Activated CD8-positive, alpha-beta memory T cell treated with anti-CD3 and anti-CD28 coated beads, Interleukin-2, amount 50 U/mL, for 1 hour (primary cell): ENCODE results near the gene MLPH.

Source experiments
- DNase-seq: peaks from one replicate; pipeline ENCODE4 v3.0.0-alpha.2; 2020; ENCODE audit errors: extremely low read depth

MLPH gene

DNA sequence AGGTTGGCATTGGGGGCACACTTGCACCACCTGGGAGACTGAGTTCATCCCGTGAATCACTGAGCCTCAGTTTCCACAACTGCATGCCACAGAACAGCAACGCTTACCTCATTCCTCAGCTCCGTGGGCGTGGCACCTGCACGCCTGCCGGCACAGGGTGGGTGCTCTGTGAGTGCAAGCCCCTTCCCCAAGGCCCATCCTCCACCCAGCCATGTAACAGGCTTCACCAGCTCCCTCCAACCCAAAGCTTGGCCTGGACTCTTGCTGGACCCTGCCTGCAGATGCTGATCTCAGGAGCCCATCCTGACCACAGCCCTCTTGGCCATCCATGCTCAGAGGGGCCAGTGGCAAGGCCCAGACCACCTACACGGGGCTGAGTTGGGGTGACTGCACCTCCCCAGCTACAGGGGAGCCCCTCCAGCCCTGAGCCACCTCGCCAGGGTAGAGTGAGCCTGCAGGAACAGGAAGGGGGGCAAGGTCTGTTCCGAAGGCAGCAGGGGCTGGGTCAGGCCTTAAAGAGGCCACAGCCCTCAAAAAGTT is 81.1 kb downstream of the MLPH start:
- no peak for DNase-seq

- DNase-seq: no peak
Observed at GRCh38 chr2:237569041-237569440, 82.0 kb downstream of the MLPH start.

DNA sequence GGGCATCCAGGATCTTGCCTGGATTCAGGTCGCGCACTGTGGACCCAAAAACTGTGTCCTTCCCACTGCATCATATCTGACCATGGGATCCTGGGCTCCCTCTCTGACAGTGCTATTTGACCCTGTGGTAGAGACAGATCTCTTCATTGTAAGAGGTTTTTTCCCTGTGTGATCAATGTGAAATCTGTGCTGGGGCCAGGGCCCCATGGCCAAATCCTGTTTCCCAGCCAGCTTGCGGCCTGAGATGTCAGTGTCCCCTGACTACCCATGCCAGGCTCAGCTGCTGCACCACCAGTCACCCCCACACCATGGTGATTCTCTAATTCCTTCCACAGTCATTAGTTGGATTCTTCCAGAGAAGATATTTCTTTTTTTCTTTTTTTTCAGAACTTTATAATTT is 82.8 kb downstream of the MLPH start:
- DNase-seq: no peak

DNA sequence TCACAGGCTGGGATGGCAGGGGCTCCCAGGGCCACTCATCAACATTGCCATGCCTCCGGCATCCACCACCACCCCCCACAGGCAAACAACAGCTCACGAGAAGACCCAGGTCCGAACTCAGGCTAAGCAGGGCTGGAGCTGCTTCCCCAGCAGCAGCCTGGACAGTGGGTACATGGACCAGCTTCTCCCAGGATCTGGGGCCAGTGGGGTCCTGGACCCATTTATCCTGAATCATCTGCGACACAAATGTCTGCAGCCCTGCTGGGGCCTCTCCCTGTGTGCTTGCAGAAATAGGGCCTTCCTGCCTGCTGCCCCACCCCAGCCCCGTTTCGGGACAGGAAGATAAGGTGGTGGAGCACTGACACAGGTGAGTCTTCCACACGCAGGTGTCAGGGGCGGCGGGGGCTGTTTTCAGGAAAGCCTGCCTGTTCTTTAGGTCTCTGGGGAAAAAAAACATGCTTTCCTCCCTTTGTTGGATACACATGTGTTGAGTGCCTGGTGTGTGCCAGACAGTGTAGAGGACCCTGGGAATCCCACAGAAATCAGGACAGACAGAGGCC is 83.8 kb downstream of the MLPH start:
- DNase-seq: no peak

- no peak for DNase-seq
Observed at GRCh38 chr2:237571551-237571950, 84.5 kb downstream of the MLPH start.

- peak; percentile 68 for DNase-seq
Observed at GRCh38 chr2:237572021-237572741, 85.1 kb downstream of the MLPH start.

- DNase-seq: no peak
Observed at GRCh38 chr2:237572742-237573101, 85.7 kb downstream of the MLPH start.

DNA sequence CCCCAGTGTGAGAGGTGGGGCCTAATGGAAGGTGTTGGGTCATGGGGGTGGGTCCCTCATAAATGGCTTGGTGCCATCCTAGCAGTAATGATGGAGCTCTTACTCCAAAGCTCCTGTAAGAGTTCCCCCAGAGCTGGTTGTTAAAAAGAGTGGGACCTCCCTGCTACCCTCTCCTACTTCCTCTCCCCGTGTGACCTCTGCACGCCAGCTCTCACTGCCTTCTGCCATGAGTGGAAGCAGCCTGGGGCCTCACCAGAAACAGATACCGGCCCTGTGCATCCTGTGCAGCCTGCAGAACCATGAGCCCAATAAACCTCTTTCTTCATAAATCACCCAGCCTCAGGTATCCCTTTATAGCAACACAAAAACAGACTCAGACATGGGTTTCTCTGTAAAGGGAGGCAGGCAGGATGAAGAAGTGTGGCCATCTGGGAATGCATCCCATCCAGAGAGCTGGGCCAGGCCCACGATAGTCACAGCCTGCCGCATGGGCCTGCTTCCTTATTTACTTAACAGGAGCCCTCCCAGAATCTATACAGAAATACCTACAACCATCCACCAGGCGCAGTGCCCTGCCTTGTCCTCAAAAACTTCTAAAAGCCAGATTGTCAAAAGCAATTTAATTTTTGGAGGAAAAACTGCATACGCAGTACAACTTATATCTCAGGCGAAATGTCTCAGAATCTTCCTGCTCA is 86.8 kb downstream of the MLPH start:
- no peak for DNase-seq

DNA sequence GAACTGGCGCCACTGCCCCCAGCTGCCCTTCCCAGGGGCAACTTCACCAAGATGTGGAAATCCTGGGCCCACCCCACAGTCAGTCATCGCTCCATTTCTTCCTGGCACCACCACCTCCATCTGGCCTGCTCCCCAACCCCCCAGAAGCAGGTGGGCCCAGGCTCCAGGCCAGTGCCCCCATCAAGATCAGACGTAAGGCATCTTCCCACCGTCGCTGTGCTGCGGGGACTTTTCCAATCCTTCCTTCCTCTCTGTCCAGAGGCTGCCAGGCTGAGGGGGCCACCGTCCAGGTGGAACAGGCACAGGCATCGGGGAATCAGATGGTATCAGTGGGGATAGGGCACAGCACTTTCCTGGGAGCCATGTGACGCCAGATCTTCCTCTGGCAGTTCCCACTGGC is 87.4 kb downstream of the MLPH start:
- DNase-seq: no peak

DNA sequence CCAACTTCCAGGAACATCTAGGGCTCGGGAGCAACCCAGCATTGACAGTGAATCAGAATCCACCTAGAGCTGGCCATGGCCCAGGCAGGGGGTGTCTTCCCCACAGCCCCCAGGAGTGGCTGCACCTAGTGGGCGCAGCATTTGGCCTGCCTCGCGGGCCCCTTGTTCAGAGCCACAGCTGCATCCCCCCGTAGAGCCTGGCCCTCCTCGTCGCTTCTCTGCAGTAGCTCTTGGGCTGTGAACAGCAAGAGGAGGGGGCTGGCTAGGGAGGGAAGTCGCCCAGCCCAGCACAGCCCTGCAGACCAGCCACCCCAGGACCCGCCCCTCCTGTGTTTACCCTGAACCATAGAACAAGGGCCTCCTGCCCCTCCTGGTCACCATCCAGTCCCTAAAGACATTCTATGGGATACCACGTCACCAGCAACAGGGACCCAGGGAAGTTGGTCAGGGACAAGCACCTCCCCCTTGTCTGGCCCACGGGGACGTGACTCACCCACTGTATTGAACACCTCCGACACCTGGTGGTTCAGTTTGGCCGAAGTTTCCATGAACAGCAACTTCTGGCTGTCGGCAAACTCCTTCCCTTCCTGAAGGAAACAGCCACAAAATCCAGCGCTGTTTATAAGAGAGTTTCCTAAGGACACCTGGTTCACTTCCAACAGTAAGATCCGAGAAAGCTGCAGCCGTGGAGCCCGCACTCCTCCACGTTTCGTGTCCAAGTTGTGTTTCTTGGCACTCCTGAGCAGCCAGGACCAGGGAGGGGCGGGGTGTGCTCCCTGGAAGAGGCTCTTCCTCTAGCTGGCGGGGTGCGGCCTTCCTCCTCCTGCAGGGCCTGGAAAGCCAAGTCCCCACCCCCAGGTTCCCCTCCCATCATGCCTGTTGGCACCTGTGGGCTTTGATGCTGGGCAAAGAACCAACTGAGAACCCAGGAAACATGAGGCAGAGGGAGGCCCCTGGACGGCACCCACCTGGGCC is 88.1 kb downstream of the MLPH start:
- DNase-seq: no peak

DNA sequence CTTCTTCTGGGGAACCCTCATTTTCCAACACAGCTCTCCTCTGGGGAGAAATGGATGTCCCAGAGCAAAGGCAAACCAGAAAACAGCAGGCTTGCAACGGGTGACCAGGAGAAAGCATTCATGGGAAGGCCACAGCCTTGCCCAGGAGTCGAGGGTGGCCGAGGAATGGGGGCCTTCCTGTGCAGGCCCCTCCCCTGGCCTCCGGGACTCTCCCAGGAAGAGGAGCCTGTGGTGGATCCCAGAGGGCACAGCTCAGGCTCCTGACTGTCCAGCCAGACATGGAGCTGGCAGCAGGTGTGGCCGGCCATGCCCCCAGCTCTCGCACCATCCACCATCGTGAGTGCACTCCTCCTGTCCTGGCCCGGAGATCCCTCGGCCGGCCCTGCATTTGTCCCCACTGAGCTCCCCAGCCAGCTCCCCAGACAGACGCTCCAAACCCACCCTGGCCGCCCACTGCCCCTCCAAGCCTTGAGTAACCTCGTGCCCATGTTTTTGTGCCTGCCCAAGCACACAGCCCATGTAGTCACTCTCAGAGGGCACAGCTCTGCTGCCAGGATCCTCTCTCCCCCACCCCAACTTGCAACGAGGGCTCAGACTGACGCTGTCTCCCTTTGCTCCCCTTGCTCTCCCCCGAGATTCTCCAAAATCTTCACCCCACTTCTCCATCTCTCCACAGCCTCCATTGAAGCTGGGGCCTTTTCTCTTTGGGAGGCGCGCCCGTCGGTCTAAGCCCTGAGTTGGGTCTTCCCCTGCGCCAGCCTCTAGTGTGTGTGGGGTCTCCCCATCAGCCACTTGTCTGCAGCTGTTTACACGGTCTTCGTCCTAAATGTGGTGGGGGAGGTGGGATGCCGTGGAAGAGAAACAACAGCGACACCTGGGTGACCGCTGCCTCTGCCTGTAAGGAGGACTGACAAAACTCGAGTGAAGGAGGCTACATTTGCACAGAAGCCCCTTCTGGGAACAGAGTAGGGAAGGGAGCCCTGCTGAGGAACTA is 89.1 kb downstream of the MLPH start:
- no peak for DNase-seq

DNA sequence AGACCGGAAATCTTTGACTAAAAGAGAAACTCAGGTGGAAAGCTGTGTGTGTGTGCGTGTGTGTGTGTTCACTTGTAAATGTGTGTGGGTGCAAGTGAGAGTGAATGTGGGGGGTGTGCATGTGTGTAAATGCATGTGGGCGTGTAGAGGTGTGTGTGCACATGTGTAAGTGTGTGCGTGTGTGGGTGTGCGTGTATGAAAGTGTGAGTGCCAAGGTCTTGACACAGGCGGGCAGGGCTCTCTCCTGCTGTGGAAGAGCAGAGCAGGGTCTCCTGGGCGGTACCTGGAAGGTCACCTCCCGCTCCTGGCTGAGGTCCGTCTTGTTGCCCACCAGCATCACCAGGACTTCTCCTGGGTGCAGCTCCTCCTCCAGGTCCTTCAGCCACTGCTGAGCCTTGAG is 89.9 kb downstream of the MLPH start:
- DNase-seq: no peak

DNA sequence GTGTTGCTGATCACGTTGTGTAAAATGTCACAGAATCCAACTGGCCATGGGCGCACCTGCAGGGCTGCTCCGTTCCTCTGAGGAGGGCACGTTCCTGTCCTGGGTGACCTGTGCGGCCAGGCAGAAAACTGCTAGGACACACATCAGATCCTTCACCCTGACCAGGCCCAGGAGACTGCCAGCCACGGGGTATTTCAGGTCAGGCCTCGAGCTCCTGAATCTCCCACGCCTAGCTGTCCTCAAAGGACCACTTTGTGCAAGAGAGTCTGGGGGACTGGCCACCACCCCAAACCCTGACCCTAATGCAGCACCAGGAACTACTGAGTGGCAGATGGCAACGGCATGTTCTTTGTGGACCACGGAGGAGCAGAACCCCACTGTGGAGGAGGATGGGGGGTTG is 90.4 kb downstream of the MLPH start:
- DNase-seq: no peak

GRCh38 chr2:237577956-237578870 is 91.2 kb downstream of the MLPH start:
- DNase-seq: no peak

- no peak for DNase-seq
Observed at GRCh38 chr2:237581326-237581725, 94.3 kb downstream of the MLPH start.

DNA sequence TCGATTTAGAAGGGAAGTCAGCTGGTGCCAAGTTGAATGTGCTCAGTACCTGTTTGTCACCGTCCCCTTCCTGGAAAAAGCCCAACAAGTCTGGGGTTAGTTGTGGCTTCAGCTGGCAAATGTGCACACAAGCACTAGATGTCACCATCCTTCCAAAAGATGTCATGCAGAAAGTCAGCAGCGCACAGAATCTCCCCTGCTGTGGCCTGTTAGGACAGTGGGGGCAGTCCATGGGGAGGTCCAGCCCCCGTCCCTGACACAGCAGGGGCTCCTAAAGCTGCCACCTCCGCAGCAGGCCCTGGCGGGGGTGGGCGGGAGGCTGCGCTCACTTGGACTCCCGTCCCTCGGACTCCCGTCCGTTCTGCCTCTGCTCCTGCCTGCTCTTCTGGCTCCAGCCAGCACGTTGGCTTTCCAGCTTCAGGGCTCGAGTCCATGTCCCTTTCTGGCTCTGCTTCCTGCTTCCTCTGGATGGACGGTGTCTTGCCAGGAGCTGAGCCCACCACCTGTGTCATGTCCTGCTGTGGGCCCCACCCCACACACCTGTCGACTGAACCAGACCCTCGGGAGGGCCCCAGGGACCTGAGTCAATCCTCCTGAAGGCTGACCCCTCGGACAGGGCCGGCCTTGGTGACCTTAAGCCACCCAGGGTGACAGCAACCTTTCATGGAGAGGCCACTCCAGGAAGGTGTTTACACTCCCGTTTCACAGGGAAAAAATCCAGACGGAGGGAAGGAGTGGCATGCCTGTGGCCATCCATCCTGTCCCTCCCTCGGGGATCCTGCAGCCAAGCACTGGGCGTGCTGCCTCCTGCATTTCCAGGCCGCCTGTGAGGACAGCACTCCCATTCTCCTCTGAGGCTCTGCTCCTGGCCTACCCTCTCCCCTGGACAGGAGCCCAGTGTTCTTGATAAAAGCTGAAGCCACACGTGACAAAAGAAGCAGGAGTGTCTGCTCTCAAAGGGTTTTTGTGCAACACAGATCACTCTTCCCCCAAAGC is 95.0 kb downstream of the MLPH start:
- peak; percentile 29 for DNase-seq

DNA sequence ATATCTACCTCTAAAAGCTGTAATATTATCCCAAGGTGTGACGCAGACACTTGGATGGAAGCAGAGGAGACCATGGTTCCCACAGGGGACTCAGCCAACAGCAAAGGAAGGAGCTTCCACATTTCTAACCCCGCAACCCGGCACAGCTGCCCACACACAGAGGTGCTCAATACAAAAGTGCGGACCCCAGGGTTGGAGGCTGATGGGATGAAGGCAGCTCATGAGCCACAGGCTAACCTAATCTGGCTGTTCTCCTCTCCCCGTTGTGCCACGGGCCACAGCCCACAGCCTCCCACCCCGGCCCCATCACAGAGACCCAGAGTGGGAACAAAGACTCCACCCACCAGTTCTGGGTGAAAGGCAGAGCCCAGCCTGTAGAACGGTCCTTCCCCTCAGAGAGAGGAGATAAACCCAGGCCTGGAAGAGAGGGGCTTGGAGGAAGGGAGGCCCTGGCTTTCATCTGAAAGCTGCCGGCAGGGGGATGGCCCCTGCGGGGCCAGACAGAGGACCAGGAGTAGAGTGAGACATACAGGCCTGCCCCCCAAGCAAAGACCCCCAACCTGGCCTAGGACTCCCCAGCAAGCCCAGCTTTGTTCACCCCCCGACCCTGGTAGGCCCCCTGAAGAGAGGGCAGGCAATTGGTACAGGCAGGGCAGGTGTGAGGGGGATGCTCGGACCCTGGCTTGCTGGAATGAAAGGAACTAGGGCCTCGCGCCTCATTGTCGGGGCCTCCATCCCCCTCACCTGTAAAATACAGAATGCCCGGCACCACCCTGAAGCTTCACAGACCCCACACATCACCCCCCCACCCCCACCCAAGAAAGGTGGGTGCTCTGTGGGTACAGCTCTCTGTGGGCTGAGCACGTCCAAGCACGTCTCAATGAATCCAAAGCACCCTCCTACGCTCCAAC is 96.6 kb downstream of the MLPH start:
- no peak for DNase-seq
